GM18870 (cell line): ENCODE results near the gene CPOX.

Experiments used
- ATAC-seq: cut with Tn5 transposase; IDR thresholded peaks from one replicate; pipeline ENCODE4 v1.9.1; 2021; ENCODE audit warnings: moderate library complexity; ENCODE audit not compliant: unreplicated experiment

CPOX gene

DNA sequence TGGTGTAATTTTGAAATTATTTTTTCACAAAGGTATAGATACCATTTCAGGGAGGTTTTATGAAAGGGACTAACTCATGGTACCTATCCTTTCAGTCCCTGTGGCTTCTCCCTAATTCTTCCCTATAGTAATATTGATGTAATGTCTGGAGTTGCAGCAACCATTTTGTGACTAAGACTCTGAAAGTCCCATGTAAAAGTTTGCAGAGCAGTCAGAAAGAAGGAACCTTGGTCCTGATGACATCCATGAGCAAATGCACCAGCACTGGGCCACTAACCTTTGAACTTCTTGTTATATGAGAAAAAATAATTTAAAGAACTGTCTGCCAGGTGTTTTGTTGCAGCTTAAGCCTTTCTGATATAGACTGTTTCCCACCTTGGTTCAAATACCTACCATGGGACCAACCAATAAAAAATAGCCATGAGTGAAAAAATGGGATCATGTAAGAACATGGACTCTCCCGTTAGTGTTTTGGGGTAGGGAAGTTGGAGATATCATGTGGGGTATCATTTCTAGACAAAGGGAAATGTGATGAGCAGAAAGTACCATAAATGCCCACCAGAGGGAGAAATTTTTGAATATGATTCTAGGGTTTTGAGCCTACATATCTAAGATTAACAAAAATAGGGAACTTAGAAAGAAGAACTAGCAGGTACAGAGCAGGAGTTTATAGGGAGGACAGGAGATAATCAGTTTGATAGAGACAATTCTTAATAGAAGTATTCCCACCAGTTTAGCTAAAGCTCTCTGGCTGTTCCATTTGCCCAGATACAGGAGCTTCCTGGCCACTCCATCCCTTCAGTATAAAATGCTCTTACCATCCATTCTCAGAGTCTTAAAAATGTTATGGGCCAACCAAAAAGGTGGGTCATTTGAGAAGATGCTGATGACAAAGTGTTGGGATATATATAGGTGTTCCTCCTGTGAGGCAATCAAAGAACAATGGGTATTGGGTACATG lies 3.4 kb upstream of the CPOX start:
- no peak for ATAC-seq

DNA sequence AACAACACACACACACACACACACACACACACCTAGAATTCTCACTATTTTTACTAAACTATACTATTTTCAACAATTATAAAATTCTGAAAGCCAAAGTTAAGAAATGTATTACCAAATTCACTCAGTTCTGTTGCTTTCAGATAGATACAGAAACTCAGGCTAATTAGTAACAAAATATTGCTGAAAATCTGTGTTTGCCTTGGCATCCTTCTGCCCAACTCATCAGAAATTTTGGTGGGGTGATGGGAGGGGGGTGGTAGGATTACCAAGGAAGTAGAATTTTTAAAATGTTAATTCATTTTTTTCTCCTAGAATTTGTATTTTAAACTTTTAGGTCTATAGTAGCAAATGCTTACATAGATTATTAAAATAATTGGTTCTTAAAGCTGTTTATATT lies 2.7 kb upstream of the CPOX start:
- ATAC-seq = no peak

DNA sequence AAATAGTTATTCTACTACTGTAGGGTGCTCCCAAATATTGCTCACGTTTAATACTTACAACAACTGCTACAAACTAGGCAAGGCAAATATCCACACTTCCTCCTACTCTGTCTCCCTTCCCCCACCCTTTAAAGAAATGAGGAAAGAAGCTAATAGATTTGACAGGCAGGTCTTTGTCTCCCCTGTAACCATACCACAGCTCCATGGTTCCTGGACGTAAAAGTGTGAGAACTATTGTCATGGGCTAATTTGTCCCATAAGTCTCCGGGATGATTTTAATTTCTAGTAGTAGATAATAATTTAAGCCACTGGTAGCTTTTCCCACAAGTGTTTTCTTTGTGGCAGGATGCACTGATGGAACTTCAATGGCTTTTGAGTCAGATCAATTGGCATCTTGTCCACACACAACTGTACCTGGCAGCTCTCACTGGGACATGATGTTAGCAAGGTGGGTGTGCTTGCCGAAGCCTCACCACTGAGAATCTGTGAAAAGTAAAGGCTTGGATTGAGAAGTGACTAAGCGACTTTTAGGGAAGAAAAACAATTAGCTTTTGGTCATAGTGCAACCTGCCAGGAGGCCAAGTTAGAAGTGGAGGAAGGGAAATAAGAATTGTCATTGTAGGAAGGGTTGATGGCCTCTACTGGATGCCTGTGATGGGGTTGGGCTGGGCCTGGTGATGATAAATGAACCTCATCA lies 1.4 kb upstream of the CPOX start:
- no peak for ATAC-seq

DNA sequence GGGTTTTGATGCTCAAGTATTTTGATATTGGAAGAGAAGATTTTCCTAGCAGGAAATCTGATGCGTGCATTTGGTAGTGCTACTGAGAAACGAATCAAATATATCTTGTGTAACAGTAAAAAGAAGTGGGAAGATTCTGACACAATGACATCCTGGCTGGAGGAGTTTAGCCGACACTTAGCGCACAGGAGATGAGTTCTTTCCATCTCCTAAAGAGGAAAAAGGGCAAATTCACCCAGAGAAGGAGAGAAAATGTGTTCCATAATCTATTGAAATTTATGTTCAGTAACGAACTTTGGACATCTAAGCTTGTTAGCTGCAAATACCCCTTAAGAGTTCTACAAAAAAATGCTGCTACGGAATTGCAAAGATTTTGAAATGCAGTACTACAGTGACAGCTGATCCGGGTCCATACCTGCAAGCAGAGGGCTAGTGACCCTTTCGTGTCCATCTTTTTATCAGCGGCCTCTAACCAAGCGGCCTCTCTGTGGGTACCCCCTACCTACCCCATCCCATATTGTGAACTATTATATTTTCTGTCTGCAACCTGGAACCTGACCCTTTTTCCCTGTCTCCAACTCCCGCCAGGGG lies 971 bp downstream of the CPOX start:
- no peak for ATAC-seq

DNA sequence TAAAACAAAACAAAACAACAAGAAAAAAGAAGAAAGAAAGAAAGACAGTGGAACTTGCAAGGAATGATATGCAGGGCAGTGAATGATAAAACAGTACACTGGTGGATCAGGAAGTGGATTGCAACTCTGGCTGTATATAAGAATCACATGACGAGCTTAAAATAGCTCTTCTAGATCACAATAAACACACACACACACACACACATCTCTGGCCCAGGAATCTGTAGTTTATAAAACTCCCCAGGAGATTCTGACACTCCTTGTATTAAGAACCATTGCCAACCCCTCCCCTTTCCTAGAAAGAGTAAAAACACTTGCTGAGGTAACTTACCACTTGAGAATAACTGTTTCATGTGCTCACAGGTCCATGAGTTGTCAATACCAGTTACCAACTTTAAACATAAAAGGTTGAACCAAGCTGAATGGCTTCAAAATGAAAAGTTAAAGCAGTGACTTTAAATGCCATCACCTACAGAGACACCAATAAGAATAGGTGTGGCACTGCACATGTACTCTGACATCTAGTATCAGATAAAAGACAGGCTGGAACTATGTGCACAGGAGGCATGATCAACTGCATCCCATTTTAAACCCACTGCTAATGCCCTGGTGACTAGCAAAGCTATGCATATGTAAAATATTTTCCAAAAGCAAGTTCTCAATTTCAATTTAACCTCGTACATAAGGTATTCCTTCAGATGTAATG lies 3.9 kb downstream of the CPOX start:
- ATAC-seq = no peak

DNA sequence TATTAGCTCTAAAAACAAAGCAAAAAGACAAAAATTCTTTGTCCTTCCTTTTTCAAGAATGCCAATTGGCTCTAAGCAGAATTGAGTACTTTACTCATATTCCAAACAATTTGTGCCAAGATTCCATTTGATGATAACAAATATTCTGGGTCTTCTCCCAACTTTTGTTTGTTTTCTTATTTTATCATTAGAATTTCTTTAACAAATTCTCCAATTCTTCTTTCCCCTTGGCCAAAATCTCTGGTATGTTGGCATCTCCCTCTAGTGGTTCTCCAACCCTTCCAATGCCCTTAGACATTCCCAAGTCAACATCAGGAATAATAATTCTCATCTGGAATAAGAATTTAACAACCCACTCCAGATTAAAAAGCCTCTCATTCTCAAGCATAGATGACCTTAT lies 5.3 kb downstream of the CPOX start:
- ATAC-seq = no peak

DNA sequence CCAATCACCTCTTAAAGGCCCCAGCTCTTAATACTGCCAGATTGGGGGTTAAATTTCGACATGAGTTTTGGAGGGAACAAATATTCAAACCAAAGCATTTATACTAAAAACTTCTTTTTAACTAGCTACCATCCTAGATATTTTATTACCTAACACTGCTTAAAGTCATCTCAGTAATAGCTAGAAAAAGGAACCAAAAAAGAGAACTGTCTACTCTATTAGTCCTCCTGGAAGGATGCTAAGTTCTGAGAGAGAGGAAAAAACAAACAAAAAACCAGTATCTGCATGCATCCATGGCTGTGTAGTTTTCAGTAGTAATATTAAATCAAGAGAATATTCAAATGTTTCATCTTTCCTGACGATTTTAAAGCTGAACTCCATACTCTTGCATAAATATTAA lies 5.8 kb downstream of the CPOX start:
- no peak for ATAC-seq

DNA sequence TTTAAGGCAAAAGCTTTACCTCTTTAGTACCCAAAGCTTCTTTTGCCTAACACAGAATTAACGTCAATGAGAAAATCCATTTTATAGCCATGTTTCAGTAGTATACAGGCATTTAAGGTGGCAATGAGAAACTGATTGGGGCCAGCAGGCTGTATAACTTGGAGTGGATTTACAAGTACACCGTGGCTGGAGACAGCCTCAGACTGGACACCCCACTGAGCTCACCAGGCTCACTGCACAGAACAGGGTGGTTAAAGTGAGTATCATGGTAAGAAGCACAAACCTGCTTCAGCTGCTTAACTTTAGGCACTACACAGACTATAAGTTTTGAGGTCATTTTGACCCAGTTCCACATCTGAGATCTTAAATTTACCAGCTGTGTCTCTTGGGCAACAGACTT lies 8.9 kb downstream of the CPOX start:
- ATAC-seq = no peak

DNA sequence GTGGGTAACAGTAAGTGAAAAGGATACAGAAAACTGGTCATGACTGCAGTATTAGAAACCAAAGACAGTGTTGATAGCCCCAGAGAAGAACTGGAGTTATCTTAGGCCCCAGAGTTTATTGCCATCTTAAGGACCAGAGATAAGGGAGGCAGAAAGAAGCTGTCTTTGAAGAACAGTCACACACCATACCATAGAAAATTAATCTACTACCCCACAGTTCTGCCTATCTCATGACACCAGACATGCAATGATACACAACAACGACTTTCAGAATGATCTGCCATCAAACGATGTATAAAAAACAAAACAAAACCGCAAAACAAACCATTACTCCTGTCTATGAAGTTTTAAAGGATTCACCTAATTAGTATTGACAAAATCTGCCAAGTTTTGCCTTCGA lies 9.6 kb downstream of the CPOX start:
- ATAC-seq = no peak

DNA sequence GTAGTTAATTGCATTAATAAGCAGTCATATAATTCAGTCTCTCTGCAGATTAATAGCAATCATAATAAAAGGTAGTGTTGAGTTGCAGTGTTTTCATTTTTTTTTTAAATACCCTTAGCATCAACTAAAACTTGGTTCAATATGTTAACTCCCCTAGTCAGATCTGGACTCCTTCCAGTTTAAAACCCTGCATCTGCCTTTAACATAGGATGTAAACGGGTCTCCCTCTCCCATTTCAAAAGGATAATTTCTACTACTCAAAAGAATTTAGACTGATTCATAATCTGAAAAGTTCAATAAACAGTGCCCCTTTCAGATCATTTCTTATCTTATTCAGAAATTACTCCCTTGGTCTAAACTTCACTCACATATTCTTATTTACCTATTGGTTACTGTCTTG lies 11.4 kb downstream of the CPOX start:
- ATAC-seq = no peak

DNA sequence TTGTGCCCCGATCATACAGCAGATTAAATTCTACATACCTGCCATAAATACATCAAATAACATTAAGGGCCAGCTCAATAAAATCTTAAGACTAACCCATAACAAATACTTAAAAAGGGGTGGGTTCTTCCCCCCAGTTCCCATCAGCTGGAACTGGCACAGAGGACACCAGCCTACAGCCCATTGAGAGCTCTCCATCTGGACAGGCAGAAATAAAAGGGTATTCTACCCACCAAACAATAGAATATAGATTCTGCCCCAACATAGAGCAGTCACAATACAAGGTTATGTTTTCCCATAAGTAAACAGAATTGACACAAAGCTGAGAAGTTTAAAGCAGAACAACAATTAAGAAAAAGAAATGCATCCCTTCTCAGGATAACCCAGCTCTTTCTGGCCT lies 11.9 kb downstream of the CPOX start:
- no peak for ATAC-seq

DNA sequence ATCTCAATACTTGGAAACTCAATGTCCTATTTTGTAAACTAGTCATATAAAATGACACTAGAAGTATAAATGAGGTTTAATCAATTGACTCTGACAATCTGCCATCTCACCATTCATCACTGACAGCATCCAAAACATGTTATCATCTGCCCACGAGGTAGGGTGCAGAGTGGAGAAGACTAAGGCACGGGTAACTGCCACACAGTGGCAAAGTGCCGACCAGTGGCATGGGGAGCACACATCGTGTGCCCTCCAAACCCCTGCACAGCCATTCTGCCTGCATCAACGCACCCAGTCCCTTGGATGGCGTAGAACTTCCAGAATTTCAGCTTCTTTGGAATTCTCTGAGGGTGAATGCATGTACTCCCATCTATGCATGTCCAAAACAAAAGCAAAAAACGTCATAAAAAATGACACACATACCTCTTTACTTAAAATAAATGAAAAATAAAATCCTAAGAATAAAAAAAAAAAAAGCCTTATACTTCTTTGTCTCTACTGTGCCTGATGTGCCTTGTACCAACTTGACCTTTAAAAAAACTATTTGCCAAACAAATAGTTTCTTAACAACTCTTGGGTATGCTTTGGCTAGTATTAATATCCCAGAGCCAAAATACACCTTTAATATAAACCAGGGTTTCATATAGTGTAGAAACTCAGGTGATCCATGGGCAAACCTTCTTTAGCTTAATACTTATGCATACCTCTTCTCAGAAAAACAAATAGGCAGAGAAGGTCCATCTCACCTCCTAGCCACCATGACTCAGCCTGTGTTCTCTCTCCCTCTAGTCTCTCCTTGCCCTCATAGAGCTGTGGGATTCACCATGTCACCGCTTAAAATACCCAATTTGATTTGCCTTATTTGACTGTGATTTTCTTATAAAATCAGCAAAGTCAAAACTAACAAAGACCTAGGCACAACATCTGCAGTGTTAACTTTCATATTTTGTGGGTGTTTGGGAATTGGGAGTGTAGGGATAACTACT lies 12.7 kb downstream of the CPOX start:
- no peak for ATAC-seq

DNA sequence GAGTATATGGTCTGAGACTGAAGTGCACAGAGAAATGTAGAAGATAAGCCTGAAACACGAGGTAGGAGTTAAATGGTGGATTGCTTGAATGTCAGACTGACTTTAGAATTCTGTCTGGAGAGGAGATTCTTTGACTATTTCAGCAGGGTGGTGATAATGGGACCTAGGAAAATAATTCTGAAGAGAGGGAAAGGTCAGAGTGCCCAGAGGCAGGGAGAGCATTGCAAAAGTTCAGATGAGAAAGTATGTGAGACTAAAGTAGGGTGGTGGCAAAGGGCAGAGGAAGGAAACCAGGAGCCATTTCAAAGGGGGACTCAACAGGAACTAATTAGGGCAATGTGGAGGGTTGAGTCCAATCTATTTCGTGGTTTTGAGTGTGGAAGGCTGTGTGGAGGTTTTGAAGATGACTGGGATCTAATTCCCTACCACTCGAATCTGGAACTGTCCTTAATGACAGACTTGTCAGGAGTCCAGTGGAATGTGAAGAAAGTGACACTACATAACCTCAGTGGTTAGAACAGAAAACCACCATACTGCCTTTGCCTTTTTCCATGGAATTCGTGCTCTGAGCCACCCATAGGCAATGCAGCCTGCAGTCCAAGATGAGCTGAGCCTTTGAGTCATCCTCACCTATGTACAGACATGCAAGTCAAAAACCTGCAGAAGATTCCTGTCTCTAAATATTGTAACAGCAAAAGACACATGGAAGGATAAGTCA lies 16.1 kb downstream of the CPOX start:
- ATAC-seq = no peak

DNA sequence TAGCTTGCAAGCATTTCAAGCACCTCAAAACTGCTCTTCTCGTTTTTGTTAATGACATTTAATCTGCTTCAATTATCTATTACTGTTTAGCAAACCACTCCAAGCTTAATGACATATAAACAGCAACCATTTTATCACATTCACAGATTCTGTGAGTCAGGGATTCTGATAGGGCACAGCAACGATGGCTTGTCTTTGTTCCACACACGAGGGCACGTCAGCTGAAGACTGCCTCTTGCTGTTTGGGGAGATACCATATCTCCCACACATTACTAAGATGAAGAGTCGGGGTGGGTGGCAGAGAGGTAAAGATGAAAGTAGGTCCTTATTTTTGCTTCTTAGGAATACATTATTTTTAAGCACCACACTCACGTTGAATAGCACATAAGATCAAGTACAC lies 19.3 kb downstream of the CPOX start:
- ATAC-seq = peak; percentile 30

DNA sequence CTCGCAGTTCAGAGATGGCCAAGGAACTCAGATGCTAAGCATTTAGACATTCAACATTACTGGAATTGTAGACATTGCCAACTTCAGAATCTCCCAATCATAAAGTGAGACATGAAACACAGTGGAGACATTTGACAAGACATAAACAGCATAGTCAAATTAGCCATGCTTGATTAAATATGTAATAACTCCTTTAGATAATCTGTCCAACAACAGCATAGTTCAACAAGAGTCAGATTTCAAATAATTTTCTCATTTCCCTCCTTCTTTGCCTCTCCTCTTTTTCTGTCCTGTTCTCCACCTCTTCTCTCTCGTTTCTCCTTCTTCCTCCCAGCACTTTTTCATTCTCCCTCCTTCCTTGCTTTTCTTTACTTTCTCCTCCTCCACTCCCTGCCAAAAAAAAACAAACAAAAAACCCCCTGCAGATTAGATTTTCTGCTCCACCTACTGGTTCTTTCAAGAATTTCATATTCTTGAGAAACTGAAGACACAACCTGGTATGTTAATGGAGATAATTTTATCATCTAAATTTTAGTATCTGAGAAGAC lies 20.2 kb downstream of the CPOX start:
- peak; percentile 42 for ATAC-seq

DNA sequence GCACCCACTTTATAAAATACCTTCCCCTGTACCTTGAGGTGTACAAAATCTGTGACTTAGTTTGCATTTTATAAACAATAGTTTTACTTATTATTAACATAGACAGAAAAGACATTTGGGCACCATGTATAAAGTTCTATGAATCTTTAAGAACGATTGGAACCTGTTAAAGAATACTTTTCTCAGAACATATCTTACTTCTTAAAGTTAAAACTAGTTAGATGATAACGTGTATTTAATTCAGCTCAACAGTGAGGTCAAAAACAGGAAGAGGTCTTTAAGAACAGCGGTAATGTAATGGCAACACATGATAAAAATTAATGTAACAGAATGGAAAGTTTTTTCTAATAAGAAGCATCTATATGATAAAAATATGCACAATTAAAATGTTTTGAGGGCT lies 25.0 kb downstream of the CPOX start:
- ATAC-seq = no peak

DNA sequence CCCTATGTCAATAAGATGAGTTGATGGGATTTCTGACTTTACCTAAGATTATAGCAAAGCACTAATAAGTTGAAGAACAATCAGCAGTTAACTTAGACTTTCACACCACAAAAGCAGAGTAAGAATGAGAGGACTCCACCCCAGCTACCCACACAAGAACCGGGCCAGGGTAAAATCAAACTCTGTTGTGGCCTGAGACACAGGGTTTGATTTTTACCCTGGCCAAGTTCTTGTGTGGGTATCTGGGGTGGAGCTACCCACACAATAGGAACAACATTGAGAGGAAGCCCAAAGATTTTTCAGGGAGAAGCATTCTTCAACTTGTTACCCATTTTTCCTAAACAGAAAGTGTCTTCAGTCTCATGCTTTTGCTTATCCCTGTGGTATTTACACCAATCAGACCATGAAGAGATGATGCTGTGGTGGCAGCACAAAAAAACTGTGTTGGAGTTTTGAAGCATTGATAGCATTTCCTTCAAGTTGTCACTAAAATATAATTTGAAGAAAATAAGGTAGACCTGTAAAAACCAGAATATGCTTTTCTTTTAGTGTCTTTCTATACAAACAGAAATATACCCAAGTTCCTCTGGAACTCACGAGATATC lies 25.6 kb downstream of the CPOX start:
- no peak for ATAC-seq

DNA sequence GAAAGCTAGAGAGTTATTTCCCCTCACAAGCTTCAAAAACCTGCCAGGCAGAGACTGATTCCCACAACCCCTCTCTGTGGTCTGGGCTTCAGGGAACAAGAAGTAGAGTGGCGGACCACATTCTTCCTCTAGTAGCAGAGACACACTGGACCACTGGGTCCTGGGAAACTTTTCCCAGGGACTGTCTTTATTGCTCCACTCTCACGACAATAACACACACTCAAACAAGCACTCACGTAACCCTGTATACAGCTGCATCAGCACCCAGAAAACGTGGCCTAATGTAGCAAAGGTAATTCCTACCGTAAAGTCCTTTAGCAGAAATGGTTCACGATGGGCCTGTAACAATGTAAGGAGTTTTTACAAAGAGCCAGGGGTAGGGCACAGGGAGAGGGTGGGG lies 27.6 kb downstream of the CPOX start:
- ATAC-seq = no peak

DNA sequence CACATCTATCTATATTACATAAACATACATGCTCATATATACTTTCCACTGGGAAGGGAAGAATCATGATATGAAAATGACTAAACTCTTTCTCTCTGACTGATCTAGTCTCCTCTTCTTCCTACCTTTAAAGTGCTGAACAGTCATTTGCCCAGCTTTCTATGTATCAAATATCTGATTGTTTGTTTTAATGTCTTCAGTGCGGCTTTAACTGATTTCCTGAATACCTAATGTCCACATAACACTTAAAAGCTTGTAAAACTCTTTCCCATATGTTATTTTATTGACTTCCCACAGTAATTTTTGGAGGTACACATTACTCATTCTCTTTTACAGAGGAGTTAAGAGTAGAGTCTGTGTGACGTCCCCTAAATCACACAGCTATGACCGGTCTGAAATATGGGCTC lies 28.2 kb downstream of the CPOX start:
- ATAC-seq = peak; percentile 19
